DMS79 (cell line): ENCODE measurements around the gene MORC3.
"Not testable (repeated sequence)": the region's sequence is repeated elsewhere in the genome, so short reads cannot be mapped to it uniquely, and the experiment has no call there.

Source experiments
- DNase-seq: peaks from one replicate; lab custom pipeline; 2025; lab: John Stamatoyannopoulos, UW

The MORC3 gene

DNA sequence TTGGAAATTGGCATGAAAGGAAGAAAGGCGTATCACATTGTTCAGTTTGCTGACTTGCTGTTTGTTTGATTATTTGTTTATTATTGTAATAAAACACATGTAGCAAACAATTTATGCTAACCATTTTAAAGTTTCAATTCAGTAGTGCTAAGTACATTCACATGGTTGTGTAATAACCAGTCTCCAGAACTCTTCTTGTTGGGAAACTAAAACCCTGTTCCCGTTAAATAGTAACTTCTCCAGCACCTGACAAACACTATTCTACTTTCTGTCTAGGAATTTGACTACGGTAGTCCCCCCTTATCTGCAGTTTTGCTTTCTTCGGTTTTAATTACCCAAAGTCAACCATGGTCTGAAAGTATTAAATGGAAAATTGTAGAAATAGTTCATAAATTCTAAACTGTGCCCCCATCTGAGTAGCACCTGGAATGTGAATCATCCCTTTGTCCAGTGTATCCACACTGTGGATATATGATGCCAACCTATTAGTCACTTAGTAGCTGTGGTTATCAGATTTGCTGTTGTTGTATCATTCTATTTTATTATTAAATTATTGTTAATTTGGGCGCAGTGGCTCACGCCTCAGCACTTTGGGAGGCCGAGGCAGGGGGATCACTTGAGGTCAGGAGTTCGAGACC, 5.5 kb downstream of the MORC3 start:
- no peak for DNase-seq

DNA sequence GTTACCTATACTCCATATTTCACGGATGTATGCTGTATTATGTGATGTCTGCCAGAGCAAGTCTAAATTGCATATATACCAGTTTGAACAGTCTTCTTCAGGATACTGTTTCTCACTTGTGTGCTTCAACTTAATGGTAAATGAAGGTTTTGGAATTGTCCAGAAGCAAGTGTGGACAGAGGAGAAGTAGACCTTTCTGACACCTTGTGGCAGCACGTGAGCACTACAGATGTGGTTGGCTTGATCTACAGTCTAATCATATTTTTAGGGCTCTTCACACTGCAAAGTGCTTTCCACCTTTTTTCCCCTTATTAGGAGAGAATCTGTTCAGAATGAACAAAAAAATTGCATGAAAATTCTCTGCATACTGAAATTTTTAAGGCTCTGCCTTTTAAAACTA, 10.9 kb downstream of the MORC3 start:
- no peak for DNase-seq

DNA sequence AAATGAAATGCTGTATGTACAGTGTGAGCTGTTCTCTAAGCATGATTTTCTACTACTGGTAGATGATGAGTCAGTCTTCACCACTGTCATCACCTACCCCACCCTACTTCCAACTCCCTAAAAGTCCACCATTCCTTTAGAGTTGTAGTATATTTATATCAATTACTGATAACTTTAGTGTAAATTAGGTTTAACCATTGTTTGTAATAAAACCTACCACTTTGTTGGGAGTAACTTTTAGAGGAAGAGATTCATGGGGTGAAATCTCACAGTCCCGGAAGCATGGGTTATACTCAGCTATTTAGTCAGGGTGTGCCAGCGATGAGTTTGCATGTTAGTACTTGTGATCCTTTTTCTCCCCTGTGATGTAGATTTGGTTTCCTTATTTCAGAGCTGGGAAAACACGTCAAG, 17.1 kb downstream of the MORC3 start:
- DNase-seq, result no peak

DNA sequence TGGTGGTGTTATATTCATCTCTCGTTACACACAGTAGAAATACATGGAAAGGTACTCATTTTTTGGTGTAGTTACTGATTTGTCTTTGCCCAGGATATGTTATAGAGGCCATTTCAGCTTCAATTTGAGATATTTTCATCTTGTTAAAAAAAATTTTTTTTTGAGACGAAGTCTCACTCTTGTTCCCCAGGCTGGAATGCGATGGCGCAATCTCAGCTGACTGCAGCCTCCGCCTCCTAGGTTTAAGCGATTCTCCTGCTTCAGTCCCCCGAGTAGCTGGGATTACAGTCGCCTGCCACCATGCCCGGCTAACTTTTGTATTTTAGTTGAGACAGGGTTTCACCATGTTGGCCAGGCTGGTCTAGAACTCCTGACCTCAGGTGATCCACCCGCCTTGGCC, 19.0 kb downstream of the MORC3 start:
- DNase-seq, result no peak

DNA sequence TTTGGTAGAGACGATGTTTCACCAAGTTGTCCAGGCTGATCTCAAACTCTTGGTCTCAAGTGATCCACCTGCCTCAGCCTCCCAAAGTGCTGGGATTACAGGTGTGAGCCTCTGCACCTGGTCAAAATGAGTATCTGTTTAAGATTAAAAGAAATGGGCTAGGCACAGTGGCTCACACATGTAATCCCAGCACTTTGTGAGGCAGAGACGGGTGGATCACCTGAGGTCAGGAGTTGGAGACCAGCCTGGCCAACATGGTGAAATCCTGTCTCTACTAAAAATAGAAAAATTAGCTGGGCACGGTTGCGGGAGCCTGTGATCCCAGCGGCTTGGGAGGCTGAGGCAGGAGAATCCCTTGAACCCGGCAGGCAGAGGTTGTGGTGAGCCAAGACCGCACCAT, 22.6 kb downstream of the MORC3 start:
- not testable (repeated sequence) for DNase-seq

DNA sequence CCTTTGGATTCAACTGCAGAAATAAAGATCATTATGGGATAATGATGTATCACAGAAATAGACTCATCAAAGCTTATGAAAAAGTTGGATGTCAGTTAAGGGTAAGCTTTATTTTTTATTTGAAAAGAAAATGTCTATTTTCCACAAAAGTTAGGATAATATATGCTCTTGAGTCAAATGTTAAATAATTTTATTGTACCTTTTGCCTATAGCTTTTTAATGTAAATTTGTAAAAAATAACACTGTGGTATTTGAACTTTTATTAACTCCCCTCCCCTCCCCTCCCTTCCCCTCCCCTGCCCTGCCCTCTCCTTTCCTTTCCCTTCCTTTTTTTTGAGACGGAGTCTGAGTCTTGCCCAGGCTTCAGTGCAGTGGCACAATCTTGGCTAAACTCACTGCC, 24.9 kb downstream of the MORC3 start:
- no peak for DNase-seq

DNA sequence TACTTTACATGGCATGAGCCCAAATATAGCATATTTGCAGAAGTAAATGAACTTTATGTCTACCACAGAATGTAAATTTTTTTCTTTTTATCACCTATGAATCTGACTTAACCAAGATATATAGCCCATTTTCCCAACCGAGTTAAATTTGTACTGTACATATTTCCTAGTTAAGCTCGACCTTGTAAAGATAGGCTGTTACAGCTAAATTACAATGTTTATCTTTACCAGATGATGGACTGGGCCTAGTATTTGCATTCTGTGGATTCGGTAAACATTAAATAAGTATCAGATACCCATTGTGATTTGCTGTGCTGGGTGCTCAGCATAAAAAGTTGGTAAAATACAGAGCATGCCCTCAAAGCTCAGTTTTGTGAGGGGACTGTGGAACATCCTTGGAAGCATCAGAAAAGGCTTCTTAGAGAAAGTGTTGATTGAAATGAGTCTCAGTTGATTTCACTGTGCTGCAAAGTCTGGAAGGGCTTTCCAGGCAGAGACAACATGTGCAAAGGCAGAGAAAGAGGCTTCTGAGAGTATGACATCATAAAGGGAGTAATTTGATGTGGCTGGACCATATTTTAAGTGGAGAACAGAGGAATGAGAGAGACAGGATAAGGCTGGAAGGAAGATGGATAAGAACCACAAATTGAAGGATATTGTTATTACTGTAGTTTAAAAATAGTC, 27.4 kb downstream of the MORC3 start:
- DNase-seq, result no peak

DNA sequence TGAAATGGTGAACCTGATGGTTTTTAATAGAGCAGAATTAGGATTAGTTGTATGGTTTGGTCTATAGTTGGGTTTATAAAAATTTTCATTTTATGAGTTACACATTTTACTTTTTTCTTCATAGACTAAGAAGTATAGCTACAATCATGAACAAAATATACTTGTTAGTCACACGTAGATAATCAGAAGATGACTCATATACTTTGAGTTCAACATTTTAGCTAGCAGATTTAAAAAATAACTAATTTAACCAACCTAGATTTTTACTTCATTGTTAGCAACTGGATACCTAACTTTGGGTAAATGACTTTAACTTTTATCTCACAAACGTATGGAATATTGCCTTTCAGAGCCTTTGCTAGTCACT, 27.9 kb downstream of the MORC3 start:
- DNase-seq, result no peak

DNA sequence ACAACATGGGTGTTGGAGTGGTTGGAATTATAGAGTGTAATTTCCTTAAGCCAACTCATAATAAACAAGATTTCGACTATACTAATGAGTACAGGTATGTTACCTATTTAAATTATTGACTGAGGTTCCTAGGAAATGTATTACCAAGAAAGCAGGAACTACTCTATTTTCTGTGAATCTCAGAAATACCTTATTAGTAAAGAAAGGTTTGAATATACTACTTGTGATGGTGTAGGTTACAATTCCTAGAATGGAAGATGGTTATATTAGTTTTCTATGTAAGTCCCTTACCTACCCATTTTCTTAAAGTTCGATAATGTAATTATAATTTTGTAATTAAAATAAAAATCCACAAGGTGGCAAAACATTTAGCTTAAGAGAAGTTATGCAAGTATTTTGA, 29.3 kb downstream of the MORC3 start:
- no peak for DNase-seq

DNA sequence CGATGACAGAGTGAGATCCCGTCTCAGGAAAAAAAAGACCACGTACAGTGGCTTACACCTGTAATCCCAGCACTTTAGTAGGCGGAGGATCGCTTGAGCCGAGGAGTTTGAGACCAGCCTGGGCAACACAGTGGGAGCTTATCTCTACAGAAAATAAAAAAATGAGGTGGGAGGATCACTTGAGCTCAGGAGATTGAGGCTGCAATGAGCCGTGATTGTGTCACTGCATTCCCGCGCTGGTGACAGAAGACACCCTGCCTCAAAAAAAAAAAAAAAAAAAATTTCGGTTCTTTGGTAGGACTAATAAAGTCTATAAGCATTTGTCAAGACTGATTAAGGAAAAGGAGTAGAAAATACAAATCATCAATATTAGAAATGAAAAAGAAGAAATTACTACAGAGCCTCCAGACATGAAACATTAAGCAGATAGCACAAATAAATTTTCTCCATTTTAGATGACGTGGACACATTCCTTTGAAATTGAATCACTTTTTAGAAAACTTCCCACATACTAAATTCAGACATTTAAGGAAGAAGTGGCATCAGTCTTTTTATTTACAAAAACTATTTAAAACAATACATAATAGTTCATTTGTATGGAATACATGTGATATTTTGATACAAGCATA, 30.4 kb downstream of the MORC3 start:
- no peak for DNase-seq

DNA sequence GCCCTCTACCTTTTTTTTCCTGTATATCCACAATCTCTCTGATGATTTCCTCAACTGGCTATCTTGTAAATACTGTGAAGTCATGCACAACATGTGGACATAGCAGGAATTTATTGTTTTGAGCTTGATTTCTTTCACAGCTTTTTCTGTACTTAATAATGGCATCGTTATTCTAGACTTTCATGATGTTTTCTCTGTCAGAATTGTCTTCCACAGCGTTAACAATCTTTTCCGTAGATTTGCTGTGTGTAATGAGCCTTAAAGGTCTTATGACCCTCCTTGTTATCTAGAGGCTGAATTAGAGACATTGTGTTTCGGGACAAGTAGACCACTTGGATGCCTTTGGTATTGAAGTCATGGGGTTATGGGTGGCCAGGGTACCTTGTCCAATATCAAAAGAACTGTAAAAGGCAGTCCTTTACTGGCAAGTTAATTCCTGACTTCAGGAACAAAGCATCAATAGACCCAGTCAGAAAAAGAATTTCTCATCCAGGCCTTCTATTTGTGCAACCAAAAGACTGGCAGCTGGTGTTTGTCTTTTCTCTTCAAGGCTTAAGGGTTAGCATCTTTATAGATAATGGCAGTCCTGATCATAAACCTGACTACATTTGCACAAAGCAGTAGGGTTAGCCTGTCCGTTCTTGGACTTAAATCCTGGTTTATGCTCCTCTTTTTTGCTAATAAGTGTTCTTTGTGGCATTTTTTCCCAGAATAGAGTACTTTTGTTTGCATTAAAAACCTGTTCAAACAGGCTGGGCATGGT, 35.1 kb downstream of the MORC3 start:
- no peak for DNase-seq

DNA sequence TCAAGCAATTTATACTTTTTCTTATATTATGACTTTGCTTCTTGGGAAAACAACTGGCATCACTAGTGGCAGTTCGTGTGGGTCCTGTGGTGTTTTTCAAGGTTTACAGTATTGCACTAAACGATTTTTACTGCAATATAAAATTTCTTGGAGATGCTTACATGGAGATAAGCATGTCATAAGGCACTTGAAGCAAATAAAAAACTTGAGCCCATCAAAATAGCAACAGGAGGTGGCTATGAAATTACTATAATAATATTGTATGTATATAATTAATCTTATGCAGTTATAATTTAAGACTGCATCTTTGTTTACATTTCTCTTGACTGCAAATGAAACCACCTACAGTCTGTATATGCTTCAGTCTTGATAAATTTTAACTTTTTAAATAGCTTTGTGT, 35.9 kb downstream of the MORC3 start:
- no peak for DNase-seq

DNA sequence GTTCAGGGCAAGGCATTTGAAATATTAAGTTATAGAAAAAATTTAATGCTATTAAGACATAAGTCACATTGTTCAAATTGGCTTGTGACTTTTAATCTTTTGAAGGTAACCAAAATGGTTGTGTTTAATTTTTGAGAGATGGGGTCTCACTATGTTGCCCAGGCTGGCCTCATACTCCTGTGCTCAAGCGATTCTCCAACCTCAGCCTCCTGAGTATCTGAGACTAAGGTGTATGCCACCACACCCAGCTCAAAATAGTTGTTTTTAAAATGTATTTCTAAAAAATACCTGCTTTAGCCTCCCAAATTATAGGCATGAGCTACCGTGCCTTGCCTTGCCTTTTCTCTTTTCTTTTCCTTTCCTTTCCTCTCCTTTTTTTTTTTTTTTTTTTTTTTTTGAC, 39.2 kb downstream of the MORC3 start:
- DNase-seq, result no peak

DNA sequence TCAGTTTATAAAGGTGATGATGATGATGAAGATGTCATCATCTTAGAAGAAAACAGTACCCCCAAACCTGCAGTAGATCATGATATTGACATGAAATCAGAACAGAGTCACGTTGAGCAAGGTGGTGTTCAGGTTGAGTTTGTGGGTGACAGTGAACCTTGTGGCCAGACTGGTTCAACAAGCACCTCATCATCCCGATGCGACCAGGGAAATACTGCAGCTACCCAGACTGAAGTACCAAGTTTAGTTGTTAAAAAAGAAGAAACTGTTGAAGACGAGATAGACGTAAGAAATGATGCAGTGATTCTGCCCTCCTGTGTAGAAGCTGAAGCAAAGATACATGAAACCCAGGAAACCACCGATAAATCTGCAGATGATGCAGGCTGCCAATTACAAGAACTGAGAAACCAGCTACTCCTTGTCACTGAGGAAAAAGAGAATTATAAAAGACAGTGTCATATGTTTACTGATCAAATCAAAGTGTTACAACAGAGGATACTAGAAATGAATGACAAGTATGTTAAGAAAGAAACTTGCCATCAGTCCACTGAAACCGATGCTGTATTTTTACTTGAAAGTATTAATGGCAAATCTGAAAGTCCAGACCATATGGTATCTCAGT, 49.2 kb downstream of the MORC3 start:
- DNase-seq, result no peak

DNA sequence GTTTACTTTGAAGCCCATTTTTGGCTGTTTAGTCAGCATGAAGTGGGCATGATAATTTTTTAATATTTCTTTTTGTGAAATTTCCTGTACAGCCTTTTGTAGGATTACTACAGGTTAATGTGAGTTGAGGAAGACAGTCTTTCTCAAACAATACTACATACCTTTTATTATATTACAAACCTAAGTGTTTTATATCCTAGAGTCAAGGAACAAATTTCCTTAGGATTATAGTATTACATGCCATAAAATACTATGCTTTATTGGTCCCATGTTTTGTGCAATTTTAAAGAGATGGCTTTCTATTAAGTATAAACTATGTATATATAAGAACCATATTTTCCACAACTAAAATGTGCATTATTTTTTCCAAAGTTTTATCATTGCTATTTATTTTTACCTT, 56.0 kb downstream of the MORC3 start:
- no peak for DNase-seq

DNA sequence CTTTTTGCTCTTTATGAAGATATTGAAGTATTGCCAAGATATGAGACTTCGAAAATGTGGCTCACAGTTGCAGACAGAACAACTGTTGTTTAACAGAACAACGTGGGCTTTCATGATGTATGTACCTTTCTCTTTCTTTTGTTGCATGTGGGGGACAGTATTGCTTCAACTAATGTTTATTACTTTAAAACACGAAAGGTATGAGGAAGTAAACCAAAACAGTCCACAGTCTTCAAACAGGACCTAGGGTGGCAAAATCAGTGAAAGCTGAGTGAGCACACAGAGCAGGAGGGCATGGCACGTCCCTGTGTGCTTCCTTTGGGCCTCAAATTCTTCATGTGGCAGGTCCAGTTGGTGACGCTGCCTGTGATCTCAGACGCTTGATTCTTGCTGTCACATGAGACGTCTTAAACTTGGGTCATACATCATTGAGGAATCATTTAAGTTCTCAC, 57.4 kb downstream of the MORC3 start:
- DNase-seq, result no peak

DNA sequence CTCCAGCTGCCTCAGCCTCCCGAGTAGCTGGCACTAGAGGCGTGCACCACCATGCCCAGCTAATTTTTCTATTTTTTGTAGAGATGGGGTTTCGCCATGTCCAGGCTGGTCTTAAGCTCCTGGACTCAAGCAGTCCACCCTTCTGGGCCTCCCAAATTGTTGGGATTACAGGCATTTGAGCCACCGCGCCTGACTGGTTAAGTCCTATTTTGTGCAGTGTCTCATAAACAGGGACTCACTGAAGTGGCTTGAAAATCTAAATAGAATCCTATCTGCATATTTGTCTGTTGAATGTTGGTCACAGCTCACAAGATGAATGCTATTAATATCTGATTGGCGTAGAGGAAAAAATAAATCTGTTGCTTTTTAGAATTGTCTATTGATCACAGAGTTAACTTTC, 59.3 kb downstream of the MORC3 start:
- no peak for DNase-seq

DNA sequence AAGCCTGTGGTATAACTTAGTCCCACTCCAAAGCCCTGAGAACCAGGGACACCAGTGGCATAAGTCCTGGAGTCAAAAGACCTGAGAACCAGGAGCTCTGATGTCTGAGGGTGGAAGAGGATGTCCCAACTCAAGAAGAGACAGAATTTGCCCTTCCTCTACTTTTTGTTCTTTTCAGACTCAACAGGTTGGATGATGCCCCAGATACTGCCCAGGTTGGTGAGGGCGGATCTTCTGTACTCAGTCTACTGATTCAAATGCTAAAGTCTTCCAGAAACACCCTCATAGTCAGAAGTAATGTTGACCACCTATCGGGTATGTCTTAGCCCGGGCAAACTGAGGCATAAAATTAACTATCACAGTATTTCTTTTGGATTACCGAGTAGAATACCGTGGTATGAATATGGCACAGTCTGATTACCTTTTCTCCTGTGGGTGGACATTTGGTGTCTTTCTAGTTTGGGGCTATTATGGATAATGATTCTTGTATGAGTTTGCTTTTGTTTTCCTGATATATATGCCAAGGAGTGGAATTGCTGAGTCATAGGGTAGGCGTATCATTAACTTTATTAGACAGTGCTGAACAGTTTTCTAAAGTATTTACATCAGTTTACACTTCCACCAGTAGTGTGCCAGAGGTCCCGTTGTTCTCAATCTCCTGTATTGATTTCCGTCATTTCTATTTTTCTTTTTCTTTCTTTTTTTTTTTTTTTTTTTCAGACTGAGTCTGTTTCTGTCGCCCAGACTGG, 62.0 kb downstream of the MORC3 start:
- no peak for DNase-seq

DNA sequence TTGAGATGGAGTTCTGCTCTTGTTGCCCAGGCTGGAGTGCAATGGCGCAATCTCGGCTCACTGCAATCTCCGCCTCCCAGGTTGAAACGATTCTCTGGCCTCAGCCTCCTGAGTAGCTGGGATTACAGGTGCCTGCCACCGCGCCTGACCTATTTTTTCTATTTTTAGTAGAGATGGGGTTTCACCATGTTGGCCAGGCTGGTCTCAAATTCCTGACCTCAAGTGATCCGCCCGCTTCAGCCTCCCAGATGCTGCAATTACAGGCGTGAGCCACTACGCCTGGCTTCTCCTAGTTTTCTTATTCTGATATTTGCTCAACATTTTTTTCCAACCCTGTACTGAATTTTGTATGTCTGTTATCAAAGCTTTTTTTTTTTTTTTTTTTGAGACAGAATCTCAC, 62.7 kb downstream of the MORC3 start:
- not testable (repeated sequence) for DNase-seq

DNA sequence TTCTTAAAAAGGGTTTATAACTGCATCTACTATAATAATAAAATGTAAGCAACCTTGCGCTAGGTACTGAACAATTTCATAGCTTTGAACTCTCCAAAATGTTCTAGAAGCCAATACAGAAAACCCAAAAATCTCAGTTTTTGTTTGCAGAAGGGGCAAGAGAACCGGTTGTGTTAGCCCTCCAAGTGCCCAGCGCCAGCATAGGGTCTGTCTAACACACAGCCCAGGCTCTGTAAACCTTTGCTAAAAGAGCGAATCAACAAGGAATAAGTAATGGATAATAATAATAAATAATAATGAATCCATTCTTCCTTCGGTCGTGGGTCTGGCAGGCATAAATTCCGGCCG, 64.9 kb downstream of the MORC3 start:
- DNase-seq, result no peak

DNA sequence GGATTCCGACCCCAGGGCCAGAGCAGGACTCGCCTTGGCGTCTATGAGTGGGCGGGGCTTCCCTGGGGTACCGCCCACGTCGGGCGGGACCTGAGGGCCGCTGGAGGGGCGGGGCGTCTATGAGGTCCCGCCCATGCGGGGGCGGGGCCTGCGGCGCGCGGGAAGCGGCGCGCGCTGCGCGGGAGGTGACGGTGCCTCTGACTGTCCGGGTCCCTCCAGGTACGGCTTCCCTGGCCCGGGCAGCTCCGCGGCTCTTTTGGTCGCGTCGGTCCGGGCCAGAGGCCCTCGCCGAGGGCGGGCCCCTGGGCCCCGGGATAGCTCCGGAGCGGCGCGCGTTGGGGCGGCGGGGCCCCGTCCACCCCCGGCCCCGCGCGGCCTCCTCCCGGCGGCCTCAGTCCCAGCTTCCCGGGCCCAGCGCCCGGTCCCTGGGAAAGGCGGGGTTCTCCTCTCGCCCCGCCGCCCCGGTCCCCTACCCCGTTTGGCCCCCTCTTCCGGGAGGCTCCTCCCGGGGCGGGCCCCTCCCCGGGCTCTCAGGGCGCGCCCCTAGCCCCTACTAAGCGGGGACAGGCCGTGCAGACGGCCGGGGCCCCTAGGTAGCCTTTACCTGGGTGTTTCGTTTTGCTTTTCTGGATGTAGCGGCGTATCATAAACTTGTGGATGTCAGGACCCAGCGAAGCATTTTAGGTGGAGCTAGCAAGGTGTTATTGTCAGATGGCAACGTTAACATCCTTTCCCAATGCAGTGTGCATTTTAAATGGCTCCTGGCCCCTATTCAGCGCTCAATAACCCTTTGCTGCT, 65.4 kb downstream of the MORC3 start, which contains the start of gene CHAF1B:
Gene CHAF1B (plus strand): TSS at position 160 of the 798 bp plus-strand sequence. CDS start 745 bp downstream, outside the sequence.
- peak; percentile 33 for DNase-seq
